ENCODE results near the gene GRIK4.

- no peak for TF ChIP-seq CTCF (IDR thresholded peaks at IDR 0.05)
- TF ChIP-seq POLR2A (IDR thresholded peaks at IDR 0.05), result no peak
Measured at GRCh38 chr11:120775986-120776951, 264.7 kb downstream of the GRIK4 start.
